PFSK-1 (cell line): ENCODE measurements around the gene PITX2.

Source experiments
- FOXP2 ChIP-seq: optimal IDR thresholded peaks from 2 replicates; pipeline ENCODE3; 2011; ENCODE audit warnings: borderline replicate concordance, control low read depth, inconsistent platforms; ENCODE audit not compliant: insufficient read depth; ENCODE audit errors: extremely low read length, extremely low read depth
- POLR2AphosphoS5 ChIP-seq: IDR thresholded peaks from 2 replicates; pipeline ENCODE4 v1.6.1; 2012; ENCODE audit warnings: low read depth, mild to moderate bottlenecking, control low read depth, low read length, moderate library complexity
- SIN3A ChIP-seq: IDR thresholded peaks from 2 replicates; pipeline ENCODE4 v1.6.1; 2012; ENCODE audit warnings: mild to moderate bottlenecking, low read length, moderate library complexity, borderline replicate concordance; ENCODE audit not compliant: insufficient read depth
- TAF1 ChIP-seq: IDR thresholded peaks from 2 replicates; pipeline ENCODE4 v1.6.1; 2012; ENCODE audit warnings: low read length, control low read depth, borderline replicate concordance; ENCODE audit not compliant: insufficient read depth
- TF ChIP-seq, protein P1 (sequence below), 2 experiments: IDR thresholded peaks; 2 replicates each; pipeline versions ENCODE4 v1.6.1 to v1.8.0; 2011 to 2012; ENCODE audit warnings: low read depth in 2 of 2, low read length in 2 of 2, control low read depth in 1 of 2, inconsistent platforms in 1 of 2, mild to moderate bottlenecking in 1 of 2, moderate library complexity in 1 of 2; ENCODE audit not compliant: insufficient read depth in 1 of 2

PITX2 gene

DNA sequence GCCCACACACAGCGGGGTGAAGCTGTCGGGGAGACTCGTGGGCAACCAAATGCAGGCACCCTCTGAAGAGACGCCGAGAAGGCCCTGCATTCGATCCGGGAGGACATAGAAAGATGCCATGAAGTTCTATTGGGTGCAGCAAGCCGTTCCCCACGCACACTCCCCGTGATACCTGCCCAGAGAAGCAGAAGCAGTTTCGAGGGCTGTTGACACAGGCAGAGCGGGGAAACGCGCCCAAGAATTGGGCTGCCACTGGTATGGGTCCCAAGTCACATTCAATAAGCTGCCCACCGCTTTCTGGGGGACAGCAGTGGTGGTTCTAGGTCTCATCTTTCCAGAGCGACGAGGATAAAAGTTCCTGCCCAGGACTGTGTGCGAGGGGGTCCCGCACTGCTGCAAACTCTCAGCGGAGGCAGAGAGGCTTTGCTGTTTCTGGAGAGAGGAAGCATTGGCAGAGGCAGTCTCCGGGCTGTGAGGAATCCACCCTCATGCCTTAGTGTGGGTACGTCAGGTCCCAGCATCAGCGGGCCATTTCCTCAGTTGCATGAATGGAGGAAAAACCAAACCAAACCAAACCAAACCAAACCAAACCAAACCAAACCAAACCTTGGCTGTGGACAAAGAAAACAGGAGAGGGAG, 10.1 kb downstream of the PITX2 start:
- TF ChIP-seq, protein P1, sequence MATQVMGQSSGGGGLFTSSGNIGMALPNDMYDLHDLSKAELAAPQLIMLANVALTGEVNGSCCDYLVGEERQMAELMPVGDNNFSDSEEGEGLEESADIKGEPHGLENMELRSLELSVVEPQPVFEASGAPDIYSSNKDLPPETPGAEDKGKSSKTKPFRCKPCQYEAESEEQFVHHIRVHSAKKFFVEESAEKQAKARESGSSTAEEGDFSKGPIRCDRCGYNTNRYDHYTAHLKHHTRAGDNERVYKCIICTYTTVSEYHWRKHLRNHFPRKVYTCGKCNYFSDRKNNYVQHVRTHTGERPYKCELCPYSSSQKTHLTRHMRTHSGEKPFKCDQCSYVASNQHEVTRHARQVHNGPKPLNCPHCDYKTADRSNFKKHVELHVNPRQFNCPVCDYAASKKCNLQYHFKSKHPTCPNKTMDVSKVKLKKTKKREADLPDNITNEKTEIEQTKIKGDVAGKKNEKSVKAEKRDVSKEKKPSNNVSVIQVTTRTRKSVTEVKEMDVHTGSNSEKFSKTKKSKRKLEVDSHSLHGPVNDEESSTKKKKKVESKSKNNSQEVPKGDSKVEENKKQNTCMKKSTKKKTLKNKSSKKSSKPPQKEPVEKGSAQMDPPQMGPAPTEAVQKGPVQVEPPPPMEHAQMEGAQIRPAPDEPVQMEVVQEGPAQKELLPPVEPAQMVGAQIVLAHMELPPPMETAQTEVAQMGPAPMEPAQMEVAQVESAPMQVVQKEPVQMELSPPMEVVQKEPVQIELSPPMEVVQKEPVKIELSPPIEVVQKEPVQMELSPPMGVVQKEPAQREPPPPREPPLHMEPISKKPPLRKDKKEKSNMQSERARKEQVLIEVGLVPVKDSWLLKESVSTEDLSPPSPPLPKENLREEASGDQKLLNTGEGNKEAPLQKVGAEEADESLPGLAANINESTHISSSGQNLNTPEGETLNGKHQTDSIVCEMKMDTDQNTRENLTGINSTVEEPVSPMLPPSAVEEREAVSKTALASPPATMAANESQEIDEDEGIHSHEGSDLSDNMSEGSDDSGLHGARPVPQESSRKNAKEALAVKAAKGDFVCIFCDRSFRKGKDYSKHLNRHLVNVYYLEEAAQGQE (IDR thresholded peaks at IDR 0.05; ENCODE audit: insufficient read depth in 1 of 2, low read depth in 2 of 2, low read length in 2 of 2), result no peak
- TF ChIP-seq FOXP2 (no peak), POLR2AphosphoS5 (no peak), SIN3A (no peak), TAF1 (no peak)

DNA sequence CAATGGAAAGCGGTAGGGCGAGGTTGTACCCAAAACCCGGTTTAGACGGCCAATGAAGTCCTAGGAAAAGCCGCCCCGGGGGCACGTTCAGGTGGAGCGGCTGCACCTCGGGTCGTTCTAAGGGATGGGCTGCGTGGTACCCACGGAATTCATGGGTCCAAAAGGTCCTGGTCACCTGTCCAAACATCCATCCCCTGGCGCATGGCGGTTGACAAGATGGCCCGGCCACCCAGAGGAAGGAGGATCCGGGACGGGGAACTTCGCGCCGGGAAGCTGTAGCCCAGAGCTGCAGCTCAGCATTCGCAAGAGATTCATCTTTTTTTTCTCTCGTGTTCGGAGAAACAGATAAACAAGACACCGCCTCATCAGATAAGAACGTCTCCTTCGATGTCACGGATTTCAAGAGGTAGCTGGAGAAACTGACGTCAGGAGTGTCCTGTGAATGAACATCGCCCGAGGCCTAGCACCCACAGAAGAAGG, 10.9 kb downstream of the PITX2 start:
- TF ChIP-seq FOXP2 (no peak), POLR2AphosphoS5 (no peak), SIN3A (no peak), TAF1 (no peak)
- TF ChIP-seq, protein P1 (IDR thresholded peaks at IDR 0.05; ENCODE audit: insufficient read depth in 1 of 2, low read depth in 2 of 2, low read length in 2 of 2), result no peak

DNA sequence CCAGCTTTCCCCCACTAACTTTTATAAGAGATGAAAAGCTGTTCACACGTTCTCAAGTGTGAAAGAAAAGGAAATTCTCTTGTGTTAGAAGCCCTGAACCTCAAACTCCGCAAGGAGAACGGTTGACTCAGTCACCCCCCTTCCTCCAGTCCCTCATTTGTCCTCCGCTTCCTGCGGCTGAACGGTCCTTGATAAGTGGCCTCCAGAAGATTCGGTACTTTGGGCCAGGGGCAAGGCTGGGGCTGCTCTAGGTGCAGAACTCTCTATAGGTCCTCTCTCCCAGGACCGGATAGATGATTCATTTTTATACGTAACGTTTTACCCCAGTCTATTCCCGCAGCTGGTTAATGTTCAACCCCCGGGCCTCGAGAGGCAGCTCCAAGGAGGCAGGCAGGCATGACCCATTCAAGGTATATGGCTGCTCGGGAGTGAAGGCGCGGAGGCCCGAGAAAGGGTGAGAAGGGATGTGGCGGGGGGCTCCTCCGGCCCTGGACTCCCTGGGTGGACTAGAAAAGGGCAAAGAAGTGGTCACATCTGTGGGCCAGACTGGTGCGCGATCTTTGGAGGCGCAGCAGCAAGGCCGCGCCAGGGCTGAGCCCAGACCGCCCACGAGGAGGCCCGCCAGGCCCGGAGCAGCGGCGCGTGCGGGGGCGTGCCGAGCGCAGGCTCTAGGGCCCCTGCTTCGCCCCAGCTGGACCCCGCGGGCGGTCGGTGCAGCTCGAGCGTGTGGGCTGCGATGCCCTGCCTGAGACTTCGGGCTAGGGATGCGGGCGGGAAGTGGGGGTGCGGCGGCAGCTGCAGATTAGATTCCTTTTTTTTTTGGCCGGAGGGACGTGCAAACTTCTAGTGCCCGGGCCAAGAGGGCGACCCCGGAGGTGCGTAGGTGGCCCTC, 11.7 kb downstream of the PITX2 start:
- no peak for TF ChIP-seq FOXP2
- no peak for TF ChIP-seq SIN3A
- no peak for TF ChIP-seq POLR2AphosphoS5
- TF ChIP-seq, protein P1 (IDR thresholded peaks at IDR 0.05; ENCODE audit: insufficient read depth in 1 of 2, low read depth in 2 of 2, low read length in 2 of 2), result no peak
- TF ChIP-seq TAF1, result no peak

DNA sequence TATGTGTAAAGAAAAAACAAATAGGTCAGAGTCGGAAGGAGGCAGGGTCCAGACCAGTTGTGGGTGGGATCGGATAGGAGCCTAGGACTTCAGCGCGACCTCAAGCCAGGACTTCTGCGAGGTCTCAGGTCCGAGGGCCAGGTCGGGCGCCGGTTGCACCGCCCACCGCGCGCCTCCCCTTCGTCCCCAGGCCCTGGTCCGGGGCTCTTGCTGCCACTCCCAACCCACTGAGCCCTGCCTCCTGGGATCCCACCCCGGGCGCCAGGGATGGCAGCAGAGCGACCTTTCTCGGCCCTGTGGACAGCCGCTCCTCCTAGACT, 12.3 kb downstream of the PITX2 start:
- no peak for TF ChIP-seq FOXP2

DNA sequence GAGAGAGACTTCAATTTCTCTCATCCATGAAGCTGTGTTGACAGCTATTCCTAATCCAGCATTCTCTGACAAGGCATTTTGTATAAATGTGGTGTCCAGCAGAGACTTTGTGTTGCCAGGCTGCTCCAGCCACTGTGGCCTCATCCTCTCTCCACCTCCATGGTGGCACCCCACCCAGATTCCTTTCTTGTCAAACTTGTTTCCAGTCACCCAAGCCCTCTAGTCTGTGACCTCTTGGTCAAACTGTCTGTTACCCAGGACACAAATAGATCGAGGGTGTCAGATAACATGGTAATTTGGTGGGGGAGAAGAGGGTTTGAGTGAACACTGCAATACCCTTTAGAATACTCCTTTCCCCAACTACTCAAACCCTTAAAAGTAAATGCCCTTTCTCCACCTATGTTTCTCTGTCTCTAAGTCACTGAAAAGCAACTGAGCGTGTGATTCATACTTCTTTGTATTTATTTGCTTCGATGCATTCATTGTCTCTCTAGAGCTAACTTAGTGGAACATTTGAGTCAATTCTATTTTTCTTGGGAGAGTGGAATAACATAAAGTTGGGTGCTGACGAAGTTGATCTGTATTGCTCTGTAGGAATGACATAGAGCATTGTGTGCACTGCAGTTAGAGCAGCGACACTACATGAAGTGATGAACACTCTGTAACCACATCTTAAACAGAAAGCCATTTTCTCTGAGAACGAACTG, 13.7 kb downstream of the PITX2 start:
- TF ChIP-seq POLR2AphosphoS5 (no peak), TAF1 (no peak), FOXP2 (no peak), SIN3A (no peak)
- TF ChIP-seq, protein P1 (IDR thresholded peaks at IDR 0.05; ENCODE audit: insufficient read depth in 1 of 2, low read depth in 2 of 2, low read length in 2 of 2), result no peak
